Fibroblast of peridontal ligament (primary cell): Measurements from ENCODE around the gene FGD6.
A peak's percentile ranks its signal among the peaks of the same experiment; 100 is the strongest.

Experiments used
- DNase-seq: peaks from one replicate; pipeline ENCODE4 v3.0.0-alpha.2; 2010; ENCODE audit errors: extremely low read depth

FGD6 gene

DNA sequence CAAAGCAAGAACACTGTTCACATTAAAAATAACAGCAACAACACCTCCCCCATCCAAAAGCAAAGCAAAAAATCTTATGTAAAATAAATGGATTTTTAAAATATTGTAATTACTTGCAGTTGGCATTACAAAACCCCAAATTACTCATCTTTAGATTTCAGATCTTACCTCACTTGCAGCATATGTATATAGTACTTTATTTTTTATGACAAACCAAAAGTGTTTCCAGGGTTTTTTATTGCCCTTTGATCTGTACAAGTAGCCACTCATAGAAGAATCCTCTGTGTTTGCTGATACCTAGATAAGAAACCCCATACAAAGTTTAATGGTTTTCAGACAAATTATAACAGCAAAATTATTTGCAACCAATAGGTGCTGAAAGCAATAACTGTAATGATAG lies 131.7 kb downstream of the FGD6 start:
- DNase-seq, result no peak

DNA sequence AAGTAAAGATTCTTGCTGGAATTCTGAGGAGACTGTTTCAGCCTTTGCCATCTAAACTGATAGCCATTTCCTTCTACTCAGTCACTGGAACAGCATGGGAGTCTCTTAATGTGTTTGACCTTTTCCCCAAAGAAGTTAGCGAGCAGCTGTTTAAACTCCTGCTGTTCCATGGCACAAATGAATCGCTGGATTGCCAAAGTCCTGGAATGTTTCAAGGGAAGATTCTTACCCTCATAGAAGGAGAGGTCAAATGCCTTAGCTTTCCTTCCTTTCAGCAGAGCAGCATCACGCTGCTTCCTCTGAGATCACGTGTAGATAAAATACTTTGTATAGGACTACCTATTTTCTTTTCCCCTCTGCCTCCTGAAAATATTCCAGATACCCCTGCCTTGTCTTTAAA lies 133.3 kb downstream of the FGD6 start:
- peak; percentile 81 for DNase-seq

DNA sequence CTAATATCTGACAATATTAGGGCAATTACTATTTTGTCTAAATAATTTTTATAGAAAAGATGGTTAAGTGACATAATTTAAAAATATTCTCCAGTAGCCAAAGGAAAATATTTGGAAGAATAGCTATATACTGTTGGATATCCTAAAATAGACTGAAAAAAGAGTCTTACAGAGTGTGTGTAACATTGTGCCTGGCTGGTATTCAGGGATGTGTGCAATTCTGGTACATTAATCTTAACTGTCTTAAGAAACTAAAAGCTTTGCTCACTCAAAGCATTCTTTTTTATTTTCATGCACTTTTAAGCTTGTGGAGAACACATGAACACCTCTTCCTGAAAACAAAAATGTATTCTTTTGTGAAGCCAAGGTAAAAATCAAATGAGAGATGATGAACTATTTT lies 133.8 kb downstream of the FGD6 start:
- no peak for DNase-seq

DNA sequence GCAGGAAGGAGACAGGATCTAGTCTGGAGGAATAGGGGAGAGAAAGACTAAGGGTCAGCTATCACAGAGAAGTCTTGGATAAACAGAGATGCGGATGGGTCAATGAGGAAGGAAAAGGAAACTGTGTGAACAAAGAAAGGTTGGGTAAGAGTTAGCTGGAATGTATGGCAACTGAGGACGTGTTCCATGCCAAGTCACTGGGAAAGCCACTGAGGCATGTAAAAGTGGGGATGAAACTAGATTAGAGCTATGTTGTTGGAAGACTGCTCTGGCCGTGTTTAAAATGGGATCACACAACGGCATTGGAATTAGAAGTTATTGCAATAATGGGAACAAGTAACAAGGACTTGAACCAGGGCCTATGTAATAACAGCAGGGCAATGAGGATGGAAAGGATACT lies 139.9 kb downstream of the FGD6 start:
- peak; percentile 70 for DNase-seq

DNA sequence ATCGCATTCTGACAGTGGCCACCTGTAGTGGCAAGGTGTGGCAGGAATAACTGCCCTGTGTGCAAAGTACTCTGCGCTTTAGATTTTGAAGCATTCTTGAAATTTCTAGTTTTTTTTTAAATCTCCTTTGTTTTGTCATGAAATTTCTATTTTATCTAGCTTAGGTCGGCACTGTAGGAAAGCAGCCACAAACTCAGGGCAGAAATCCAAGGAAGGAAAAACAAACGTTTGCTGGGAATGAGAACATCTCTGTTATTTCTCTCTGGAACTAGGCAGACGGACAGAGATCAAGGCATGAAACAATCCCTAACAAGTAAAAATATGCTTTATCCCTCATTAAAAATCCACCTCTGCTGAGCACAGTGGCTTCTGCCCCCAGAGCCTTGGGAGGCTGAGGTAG lies 142.5 kb downstream of the FGD6 start:
- DNase-seq, result peak; percentile 65

DNA sequence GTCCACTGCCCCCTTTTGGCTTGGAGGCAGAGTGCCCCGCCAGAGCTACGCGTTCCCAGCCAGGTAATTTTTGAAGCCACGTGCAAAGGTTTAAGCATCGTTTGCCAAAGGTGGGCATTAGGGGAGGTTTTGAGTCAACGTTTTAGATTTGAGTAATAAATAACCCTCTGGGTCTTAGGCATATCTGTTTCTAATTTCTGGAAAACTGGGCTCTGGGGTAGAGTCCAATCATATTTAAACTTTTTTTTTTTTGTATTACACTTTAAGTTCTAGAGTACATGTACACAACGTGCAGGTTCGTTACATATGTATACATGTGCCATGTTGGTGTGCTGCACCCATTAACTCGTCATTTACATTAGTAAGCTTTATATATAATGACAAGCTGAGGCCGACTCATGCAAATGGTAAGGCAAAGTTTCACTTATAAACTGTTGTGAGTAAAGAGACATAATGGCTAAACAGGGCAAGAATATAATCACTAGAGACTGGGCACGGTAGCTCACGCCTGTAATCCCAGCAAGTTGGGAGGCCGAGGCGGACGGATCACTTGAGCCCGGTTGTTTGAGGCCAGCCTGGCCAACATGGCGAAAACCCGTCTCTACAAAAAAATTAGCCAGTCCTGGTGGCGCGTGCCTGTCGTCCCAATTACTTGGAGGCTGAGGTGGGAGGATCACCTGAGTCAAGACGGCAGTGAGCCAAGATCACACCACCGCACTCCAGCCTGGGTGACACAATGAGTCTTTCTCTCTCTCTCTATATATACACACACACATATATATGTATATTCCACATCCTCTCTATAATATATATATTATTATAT lies 143.4 kb downstream of the FGD6 start:
- DNase-seq, result no peak

DNA sequence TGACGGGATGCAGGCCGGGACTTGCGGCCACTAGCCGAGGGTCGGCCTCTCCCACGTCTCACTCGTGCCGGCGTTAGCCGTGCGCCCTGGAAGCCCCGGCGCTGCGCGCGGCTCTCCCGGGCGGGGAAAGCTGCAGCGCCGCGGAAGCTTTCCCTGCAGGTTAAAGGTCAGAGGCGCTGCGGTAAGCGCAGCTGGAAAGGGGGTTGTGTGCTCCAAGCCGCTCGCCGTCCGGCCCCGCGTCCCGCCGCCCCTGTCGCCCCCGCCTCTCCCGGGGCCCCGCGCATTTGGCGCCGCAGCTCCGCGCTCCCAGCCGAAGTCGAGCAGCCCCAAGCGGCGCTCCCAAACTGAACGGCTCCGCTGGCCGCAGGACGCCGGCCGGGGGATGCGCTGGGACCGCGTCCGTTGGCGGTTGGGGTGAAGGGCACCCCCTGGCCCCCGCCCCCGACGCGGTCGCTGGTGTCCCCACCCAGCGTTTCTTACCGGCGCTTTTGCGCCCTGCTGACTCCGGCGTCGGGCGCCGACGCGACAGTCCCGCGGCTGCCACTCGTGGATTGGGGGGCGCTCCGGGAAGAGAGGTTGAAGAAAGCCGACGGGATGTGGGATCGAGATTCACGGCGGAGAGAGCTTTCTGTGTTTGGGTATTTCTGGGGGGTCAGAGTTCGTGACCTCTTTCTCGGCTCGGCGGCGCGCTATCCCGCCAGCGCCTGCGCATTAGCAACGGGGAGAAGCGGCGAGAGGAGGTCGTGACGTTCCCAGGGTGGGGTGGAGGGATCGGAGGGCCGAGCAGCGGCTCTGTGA lies 144.2 kb downstream of the FGD6 start, which contains the start of gene NR2C1:
Gene NR2C1, minus strand, starts transcription at position 719 of the 798 bp plus-strand sequence. CDS start 6,234 bp downstream, outside the sequence.
- peak; percentile 88 for DNase-seq

DNA sequence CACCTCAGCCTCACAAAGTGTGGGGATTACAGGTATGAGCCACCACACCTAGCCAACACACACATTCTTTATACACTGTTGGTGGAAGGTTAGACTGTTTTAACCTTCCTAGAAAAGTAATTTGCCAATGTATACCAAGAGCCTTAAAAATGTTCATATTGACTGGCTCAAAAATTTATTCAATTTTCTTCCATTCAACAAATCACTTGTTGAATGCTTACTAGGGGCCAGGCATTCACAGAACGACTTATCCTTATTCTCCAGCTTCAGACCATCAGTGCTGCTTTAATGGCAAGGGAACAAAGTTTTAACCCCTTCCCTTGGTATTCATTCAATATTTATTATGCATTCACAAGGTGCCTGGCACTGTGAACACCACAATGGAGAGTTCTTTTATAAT lies 146.9 kb downstream of the FGD6 start:
- no peak for DNase-seq

DNA sequence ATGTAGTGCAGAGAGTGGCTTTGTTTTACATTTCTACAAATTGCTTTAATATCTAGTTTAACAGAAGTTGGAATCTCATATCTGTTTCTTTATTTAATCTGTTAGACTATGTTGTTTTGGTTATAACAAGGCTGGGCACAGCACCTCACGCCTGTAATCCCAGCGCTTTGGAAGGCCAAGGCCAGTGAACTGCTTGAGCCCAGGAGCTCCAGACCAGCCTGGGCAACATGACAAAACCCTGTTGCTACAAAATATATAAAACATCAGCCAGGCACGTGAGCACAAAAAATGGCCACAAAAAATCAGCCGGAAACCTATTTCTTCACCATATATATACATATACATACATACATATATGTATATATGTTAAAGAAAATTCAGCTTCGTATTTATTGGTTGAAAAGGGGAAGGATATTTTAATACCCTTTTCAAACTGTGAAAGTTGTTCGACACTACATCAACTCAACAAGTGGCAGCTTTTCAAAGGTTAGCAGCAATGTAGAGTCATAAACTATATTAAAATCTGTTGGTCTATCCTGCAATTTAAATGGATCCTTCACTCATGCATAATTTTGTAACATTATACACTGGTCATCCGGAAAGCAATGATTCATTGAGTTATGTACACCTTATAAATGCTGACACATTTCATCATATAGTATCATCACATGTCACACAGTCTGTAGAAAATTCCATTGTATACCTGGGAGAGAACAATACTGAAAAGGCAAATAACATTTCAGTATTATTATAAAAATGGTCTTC lies 151.0 kb downstream of the FGD6 start:
- no peak for DNase-seq

DNA sequence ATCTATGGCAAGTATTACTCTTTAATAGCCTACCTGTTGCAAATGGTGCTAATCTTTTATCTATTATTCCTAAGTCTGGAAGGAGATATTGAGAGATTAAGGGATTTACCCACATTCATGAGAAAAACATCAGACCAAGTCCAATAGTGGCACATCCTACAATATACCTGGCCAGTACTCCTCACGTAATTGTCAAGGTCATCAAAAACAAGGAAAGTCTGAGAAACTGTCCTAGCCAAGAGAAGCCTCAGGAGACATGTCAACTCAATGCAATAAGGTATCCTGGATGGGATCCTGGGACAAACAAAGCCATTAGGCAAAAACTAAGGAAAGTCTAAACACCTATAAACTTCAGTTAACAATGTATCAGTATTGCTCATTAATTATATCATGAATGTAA lies 156.3 kb downstream of the FGD6 start:
- DNase-seq, result no peak

DNA sequence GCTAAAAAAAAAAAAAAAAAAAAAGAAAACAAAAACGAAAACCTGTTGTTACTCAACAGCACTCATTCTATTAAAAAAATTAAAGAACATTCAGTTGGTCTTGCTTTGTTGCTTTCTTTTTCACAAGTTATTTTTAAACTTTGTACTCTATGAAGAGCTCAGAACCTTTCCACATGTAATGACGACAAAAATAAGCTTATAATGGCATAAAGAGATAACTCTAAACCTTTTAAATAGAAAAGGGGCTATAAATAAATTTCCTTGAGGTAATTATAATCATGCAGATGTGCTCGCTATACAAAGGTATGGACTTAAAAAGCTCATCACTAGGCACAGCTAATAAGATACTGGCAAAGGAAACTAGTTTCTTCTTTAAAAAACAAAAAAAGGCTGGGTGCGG lies 157.3 kb downstream of the FGD6 start:
- no peak for DNase-seq

DNA sequence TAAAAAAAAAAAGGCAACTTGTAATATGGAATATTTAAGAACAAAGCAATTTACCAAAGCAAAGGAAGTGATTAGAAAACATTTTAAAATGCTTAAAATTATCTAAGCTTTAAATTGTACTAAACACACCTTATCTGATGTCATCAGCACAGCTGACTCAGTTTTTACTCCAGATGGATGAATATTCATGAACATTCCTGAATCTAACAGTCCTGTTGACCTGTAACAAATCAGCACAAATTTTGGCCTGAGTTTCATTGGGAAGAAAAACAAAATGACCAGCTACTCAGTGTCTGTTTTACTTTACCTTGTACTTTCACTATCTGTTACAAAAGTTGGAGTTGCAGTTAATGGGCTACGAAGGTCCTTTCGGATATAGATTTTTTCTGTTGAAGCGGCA lies 159.8 kb downstream of the FGD6 start:
- no peak for DNase-seq

DNA sequence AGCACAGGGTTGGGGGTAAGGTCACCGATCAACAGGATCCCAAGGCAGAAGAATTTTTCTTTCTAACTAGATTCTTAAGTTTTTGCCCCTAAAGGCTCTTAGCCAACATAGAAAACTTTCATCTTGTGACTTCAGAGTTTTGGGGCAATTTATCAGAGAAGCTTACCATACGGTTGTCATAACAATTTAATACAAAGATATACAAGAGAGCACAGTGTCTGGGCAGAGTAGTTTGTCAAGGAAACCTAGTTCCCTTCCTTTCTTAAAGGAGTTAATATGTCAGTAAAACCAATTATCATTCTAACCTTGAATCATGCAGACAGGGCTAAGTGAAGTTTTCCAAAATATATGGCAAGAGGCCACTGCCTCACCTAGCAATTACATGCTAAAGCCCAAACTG lies 162.2 kb downstream of the FGD6 start:
- no peak for DNase-seq

DNA sequence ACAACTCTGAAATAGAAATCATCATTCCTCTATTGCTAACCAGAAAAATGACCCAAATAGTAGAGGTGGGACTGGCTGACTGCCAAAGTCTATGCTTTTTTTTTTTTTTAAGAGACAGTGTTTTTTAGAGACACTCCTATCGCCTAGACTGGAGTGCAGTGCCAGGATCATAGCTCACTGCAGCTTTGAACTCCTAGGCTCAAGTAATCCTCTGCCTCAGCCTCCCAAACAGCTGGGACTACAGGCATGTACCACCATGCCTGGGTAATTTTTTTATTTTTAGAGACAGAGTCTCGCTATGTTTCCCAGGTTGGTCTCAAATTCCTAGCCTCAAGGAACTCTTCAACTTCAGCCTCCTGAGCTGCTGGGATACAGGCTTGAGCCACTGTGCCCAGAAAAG lies 163.1 kb downstream of the FGD6 start:
- DNase-seq, result no peak

DNA sequence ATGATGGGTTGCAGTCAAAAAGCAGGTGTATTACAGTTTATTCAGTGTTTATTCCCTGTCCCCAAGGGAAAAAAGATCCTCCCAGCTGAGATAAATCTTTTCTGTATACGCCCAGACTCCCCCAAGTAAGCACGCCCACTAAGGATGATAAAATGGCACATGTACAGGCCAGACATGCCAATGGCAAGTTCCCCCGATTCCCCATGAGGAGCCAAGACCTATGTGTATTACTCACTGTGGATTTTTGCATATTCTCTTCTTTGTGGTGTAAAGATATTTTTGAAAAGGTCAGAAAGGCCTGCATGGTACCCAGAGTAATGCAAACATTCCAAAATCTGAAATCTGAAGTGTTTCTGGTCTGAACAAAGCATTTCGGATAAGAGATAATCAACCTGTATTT lies 166.0 kb downstream of the FGD6 start:
- no peak for DNase-seq

DNA sequence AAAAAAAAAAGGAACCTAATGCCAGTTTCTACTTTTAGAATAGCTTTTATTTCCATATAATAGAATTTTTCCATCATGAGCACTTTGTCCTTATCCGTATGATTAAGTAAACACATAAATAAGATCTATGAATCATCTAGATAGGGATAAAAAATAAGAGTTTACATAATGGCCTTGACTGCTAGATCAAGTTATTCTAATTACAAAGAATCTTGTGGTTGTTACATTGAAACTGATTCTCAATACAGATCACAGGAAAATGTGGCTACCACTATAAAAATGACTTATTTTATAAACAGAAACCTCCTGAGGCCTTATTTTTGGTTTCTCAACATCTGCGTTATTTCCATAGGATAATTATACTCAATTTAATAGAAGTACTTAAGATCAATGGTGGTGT lies 179.4 kb downstream of the FGD6 start:
- DNase-seq, result no peak

DNA sequence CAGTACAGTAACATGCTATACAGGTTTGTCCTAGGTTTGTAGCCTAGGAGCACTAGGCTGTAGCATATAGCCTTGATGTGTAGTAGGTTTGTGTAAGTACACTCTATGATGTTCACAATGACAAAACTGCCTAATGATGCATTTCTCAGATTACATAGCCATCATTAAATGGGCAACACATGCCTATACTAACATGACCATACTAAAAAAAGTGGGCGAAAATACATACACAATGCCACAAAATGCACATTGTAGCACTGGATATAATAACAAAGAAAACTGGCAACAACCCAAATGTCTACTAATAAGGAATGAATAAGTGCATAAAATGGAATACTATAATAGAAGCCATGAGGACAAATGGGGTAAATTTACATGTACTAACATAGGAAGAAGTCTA lies 182.5 kb downstream of the FGD6 start:
- no peak for DNase-seq
